Gastroesophageal sphincter (tissue), 4 donors: ENCODE results near the gene CYREN. TPM values are rescaled to one million over a fixed set of nuclear protein-coding genes. Genes with fewer than 3 reads are reported as not detected.
A peak's percentile ranks its signal among the peaks of the same experiment; 100 is the strongest.

Experiments
- ATAC-seq: fragments of 150-250 bp; one replicate; pipeline ENCODE4 v1.9.1; 2016; ENCODE audit warnings: mild to moderate bottlenecking, moderate library complexity
- H3K27ac ChIP-seq, 4 donors: fragments of 200-600 bp; sonication (generic) in 3 of 4; 1 replicate in 3 of 4; 2 replicates in 1 of 4; pipeline ENCODE4 v1.5.1; 2016 to 2019
- H3K27me3 ChIP-seq: fragments of 200-600 bp; sonication (generic); one replicate; pipeline ENCODE4 v1.5.1; 2019
- H3K36me3 ChIP-seq, 2 donors: fragments of 200-600 bp; sonication (generic); one replicate each; pipeline ENCODE4 v1.5.1; 2019; ENCODE audit warnings: control low read depth in 1 of 2
- H3K4me1 ChIP-seq, 3 donors: fragments of 200-600 bp; sonication (generic); 1 replicate in 2 of 3; 2 replicates in 1 of 3; pipeline ENCODE4 v1.5.1; 2016 to 2019; ENCODE audit warnings: control low read depth in 2 of 3
- H3K4me3 ChIP-seq, 2 donors: fragments of 200-600 bp; sonication (generic); one replicate each; pipeline ENCODE4 v1.5.1; 2019; ENCODE audit warnings: mild to moderate bottlenecking in 1 of 2, moderate library complexity in 1 of 2
- H3K9me3 ChIP-seq, 3 donors: fragments of 200-600 bp; sonication (generic); one replicate each; pipeline ENCODE4 v1.5.1; 2017 to 2019; ENCODE audit warnings: control low read depth in 2 of 3
- EP300 ChIP-seq: sonication (generic); formaldehyde crosslinking; IDR thresholded peaks from one replicate; pipeline ENCODE4 v1.6.1; 2017; ENCODE audit warnings: antibody characterized with exemption, mild to moderate bottlenecking
- POLR2A ChIP-seq, 2 donors: fragments of 450-650 bp; IDR thresholded peaks; one replicate each; pipeline ENCODE4 v1.6.1; 2017; ENCODE audit warnings: antibody characterized with exemption in 2 of 2, mild to moderate bottlenecking in 2 of 2, moderate library complexity in 1 of 2
- POLR2AphosphoS5 ChIP-seq: sonication (generic); formaldehyde crosslinking; IDR thresholded peaks from one replicate; pipeline ENCODE4 v1.6.1; 2017; ENCODE audit warnings: antibody characterized with exemption
- WGBS, 2 donors: methylation state at CpG; one replicate each; pipeline ENCODE4 v1.1.5; 2018; ENCODE audit warnings: low coverage in 1 of 2; 5-methylcytosine and 5-hydroxymethylcytosine counted together
- total RNA-seq, 4 donors: library from RNA; depleted of rRNA; stranded (reverse); fragments of >200 nt; gene quantifications; one replicate each; pipeline ENCODE4 v1.1.0, GENCODE V29; 2016
- TF ChIP-seq, protein P1 (sequence below), 4 experiments: fragments of 200-600 bp in 2 of 4; fragments of 450-650 bp in 2 of 4; sonication (generic) in 1 of 4; IDR thresholded peaks; one replicate each; pipeline ENCODE4 v1.5.1; 2017 to 2019; ENCODE audit warnings: antibody characterized with exemption in 4 of 4, mild to moderate bottlenecking in 2 of 4, moderate library complexity in 2 of 4

CYREN gene
- total RNA-seq, 4 donors from 2014 or later = 37.0 to 60.3 (median 49.7) TPM

DNA sequence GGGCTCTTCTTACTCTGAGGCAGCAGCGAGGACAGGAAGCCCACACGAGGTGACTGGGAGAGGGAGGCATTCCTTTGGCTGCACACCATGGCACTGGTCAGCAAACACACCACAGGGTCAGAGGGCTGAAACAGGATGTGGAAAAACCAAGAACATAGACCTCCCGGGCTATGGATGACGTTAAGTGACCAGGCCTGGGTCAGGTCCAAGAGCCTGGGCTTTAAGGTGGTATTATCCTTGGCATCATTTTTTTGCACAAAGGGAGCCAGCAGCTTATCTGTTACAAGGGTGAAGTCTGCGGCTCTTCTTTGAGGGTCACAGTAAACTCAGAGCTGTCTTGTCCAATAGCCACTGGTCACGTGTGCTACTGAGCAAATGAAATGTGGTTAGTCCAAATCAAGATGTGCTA is 33.8 kb upstream of the CYREN start:
- peaks cover 0 to 47% (median 0%) of the 10 kb centered on the region in 3 donors for H3K4me1 ChIP-seq
- peak overlapping the region in 3 of 4 donors; percentile 2 to 67 (median 53) for H3K27ac ChIP-seq
- H3K27me3 ChIP-seq = no peaks in the 10 kb centered on the region
- no peak for TF ChIP-seq EP300
- TF ChIP-seq, protein P1, sequence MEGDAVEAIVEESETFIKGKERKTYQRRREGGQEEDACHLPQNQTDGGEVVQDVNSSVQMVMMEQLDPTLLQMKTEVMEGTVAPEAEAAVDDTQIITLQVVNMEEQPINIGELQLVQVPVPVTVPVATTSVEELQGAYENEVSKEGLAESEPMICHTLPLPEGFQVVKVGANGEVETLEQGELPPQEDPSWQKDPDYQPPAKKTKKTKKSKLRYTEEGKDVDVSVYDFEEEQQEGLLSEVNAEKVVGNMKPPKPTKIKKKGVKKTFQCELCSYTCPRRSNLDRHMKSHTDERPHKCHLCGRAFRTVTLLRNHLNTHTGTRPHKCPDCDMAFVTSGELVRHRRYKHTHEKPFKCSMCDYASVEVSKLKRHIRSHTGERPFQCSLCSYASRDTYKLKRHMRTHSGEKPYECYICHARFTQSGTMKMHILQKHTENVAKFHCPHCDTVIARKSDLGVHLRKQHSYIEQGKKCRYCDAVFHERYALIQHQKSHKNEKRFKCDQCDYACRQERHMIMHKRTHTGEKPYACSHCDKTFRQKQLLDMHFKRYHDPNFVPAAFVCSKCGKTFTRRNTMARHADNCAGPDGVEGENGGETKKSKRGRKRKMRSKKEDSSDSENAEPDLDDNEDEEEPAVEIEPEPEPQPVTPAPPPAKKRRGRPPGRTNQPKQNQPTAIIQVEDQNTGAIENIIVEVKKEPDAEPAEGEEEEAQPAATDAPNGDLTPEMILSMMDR (IDR thresholded peaks at IDR 0.05) = no peak
- TF ChIP-seq POLR2AphosphoS5 = no peak
- TF ChIP-seq POLR2A (IDR thresholded peaks at IDR 0.05) = no peak
- peaks cover 0 to 79% of the 10 kb centered on the region in 2 donors for H3K36me3 ChIP-seq
- ATAC-seq = no peak
- H3K9me3 ChIP-seq = no peaks in the 10 kb centered on the region
- H3K4me3 ChIP-seq = no peak overlapping the region
- WGBS, 2 donors = 94 to 100% methylated on average over 2 of the region's 6 CpGs

DNA sequence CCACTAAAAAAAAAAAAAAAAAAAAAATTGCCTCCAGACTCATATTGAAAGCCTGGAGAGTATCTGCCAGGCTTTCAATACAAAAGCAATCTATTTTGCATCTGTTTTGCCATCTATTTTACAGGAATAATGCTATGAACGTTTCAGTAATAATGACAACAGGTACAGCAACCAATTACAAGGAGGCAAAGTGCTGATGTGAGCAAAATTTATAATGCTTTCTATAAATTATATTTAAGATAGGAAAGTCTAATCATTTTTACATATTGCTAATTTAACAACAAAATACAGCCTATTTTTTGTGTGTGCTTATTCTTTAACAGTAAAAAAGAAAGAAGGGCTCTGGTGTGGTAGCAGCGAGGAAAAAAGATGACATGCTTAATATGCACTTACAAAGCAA is 30.8 kb upstream of the CYREN start:
- H3K27ac ChIP-seq = no peak overlapping the region
- peaks cover 0 to 98% of the 10 kb centered on the region in 2 donors for H3K36me3 ChIP-seq
- ATAC-seq = no peak
- no peaks in the 10 kb centered on the region for H3K27me3 ChIP-seq
- H3K4me1 ChIP-seq = peaks cover 0 to 27% (median 0%) of the 10 kb centered on the region in 3 donors
- TF ChIP-seq, protein P1 (IDR thresholded peaks at IDR 0.05) = no peak
- TF ChIP-seq POLR2A (IDR thresholded peaks at IDR 0.05) (no peak), EP300 (no peak), POLR2AphosphoS5 (no peak)
- no peak overlapping the region for H3K4me3 ChIP-seq
- WGBS, 2 donors = 74 to 92% methylated on average over 2 of the region's 2 CpGs
- no peaks in the 10 kb centered on the region for H3K9me3 ChIP-seq

DNA sequence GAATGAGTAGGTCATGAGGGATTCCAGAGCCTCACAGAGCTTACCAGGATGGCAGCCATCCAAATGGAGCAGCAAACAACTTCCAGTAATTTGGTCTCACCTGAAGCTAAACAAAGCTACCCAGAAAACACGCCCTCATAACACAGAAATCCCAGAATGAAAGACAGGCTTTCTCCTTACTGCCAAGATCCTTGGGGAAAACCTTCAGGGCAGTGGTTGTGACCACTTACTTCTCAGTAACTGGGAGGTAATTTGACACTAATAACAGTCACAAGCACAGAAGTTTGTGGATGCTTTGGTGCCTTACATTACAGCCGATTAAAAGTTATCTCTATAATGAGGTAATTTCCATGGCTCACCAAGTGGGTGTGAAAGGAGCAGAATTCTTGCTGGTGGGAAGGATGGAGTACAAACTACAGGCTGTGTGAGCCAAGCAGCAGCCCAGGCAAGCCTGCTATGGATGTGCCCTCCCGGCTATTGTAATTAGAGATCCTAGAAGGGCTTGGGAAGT is 30.4 kb upstream of the CYREN start:
- 77 to 100% methylated on average over 2 to 3 of the region's 3 CpGs for WGBS, 2 donors
- peaks cover 0 to 27% (median 0%) of the 10 kb centered on the region in 3 donors for H3K4me1 ChIP-seq
- TF ChIP-seq POLR2A (IDR thresholded peaks at IDR 0.05) (no peak), EP300 (no peak), POLR2AphosphoS5 (no peak)
- H3K4me3 ChIP-seq = no peak overlapping the region
- H3K9me3 ChIP-seq = no peaks in the 10 kb centered on the region
- peaks cover 0 to 100% of the 10 kb centered on the region in 2 donors for H3K36me3 ChIP-seq
- no peak for ATAC-seq
- H3K27ac ChIP-seq = no peak overlapping the region
- no peaks in the 10 kb centered on the region for H3K27me3 ChIP-seq

DNA sequence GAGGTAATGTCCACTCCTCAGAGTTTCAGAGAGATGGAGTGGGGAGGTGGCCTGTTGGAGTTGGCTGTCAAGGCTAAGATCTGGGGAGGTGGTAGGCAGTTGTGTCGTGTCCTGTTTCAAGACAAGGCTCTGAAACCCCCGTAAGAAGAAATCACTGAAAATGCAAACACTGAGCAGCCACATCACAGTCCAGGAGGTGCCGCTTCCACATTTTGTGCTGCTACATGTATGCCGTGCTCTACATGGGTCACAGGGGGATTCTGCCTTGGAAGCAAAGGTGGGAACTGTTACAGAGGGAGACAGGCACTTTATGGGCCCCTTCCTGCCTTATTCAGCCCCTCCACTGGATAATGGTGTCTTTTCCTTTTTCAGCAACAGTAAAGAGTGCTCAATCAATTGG is 28.9 kb upstream of the CYREN start:
- Histone ChIP-seq H3K9me3 (no peaks in the 10 kb centered on the region), H3K27ac (no peak overlapping the region), H3K27me3 (no peaks in the 10 kb centered on the region), H3K4me3 (no peak overlapping the region), H3K36me3 (peaks cover 0 to 100% of the 10 kb centered on the region in 2 donors), H3K4me1 (peaks cover 0 to 22% (median 0%) of the 10 kb centered on the region in 3 donors)
- TF ChIP-seq, protein P1 (IDR thresholded peaks at IDR 0.05) = no peak
- TF ChIP-seq POLR2AphosphoS5 = no peak
- TF ChIP-seq POLR2A (IDR thresholded peaks at IDR 0.05) = no peak
- TF ChIP-seq EP300 = no peak
- WGBS, 2 donors = 77 to 93% methylated on average over 3 to 4 of the region's 4 CpGs
- ATAC-seq = no peak

GRCh38 chr7:135197906-135198655 is 27.6 kb upstream of the CYREN start:
- WGBS, 2 donors = 84 to 89% methylated on average over 3 to 5 of the region's 15 CpGs
- H3K4me1 ChIP-seq = peaks cover 0 to 26% (median 0%) of the 10 kb centered on the region in 3 donors

More at GRCh38 chr7:135197906-135198655, 27.6 kb upstream of the CYREN start:
- TF ChIP-seq EP300 (no peak), POLR2A (IDR thresholded peaks at IDR 0.05) (no peak), POLR2AphosphoS5 (no peak)
- TF ChIP-seq, protein P1 (IDR thresholded peaks at IDR 0.05) = no peak
- ATAC-seq = no peak
- no peaks in the 10 kb centered on the region for H3K9me3 ChIP-seq
- no peaks in the 10 kb centered on the region for H3K27me3 ChIP-seq
- H3K36me3 ChIP-seq = peaks cover 0 to 100% of the 10 kb centered on the region in 2 donors
- no peak overlapping the region for H3K4me3 ChIP-seq
- no peak overlapping the region for H3K27ac ChIP-seq
